MCF 10A (cell line): ENCODE measurements around the gene MAD2L1BP. TPM values are rescaled to one million over a fixed set of nuclear protein-coding genes. Genes with fewer than 3 reads are reported as not detected.

Experiments
- BruUV-seq: library from RNA; stranded (reverse); fragments of 400-500 nt; replicated peaks from 2 replicates; lab custom pipeline; 2021; lab: Mats Ljungman, UMichigan
- CTCF ChIA-PET: fragments of 300-600 bp; sonication (Branson Sonifier 250); formaldehyde crosslinking; extraction: SDS; loops from one replicate; lab custom pipeline; 2021; ENCODE audit warnings: antibody characterized with exemption, inconsistent platforms; lab: Yijun Ruan, JAX
- POLR2A ChIA-PET: fragments of 300-600, 350-650 bp; sonication (Branson Sonifier 250); formaldehyde crosslinking; extraction: SDS; loops from one replicate; lab custom pipeline; 2020; ENCODE audit warnings: antibody characterized with exemption, inconsistent platforms; lab: Yijun Ruan, JAX
- DNase-seq: peaks from one replicate; pipeline ENCODE4 v3.0.0-alpha.2; 2018; ENCODE audit not compliant: unreplicated experiment
- H3K27ac Mint-ChIP-seq: one replicate; pipeline ENCODE4 v1.8.0; 2022; ENCODE audit warnings: mild to moderate bottlenecking, low read depth, mixed read lengths; ENCODE audit not compliant: unreplicated experiment
- H3K27me3 Mint-ChIP-seq: one replicate; pipeline ENCODE4 v1.8.0; 2022; ENCODE audit warnings: mixed read lengths; ENCODE audit not compliant: insufficient read depth, unreplicated experiment
- H3K36me3 Mint-ChIP-seq: one replicate; pipeline ENCODE4 v1.8.0; 2022; ENCODE audit warnings: mild to moderate bottlenecking, moderate library complexity, mixed read lengths; ENCODE audit not compliant: insufficient read depth, unreplicated experiment
- H3K4me1 Mint-ChIP-seq: one replicate; pipeline ENCODE4 v1.8.0; 2022; ENCODE audit warnings: mixed read lengths; ENCODE audit not compliant: insufficient read depth, unreplicated experiment
- H3K4me3 Mint-ChIP-seq: one replicate; pipeline ENCODE4 v1.8.0; 2022; ENCODE audit warnings: mild to moderate bottlenecking, moderate library complexity, mixed read lengths; ENCODE audit not compliant: unreplicated experiment
- H3K9me3 Mint-ChIP-seq: one replicate; pipeline ENCODE4 v1.8.0; 2022; ENCODE audit warnings: mixed read lengths; ENCODE audit not compliant: unreplicated experiment
- CTCF ChIP-seq: fragments of 200-600 bp; IDR thresholded peaks from one replicate; pipeline ENCODE4 v1.8.0; 2022; ENCODE audit warnings: antibody characterized with exemption, mild to moderate bottlenecking; ENCODE audit not compliant: unreplicated experiment
- intact Hi-C: fragments of 100-400 bp; cut with micrococcal nuclease; formaldehyde crosslinking; loops from 2 replicates; pipeline ENCODE4 v1.14.1; 2022
- total RNA-seq: library from RNA; stranded (reverse); gene quantifications from 2 replicates; pipeline ENCODE4 v1.2.3, GENCODE V29; 2022

MAD2L1BP gene
- total RNA-seq, 1 experiment from 2014 or later: 21.6 TPM

GRCh38 chr6:43671011-43671800, 35.6 kb downstream of the MAD2L1BP start:
- H3K9me3 Mint-ChIP-seq: no peaks in the 10 kb centered on the region
- no peak overlapping the region for H3K27ac Mint-ChIP-seq
- intact Hi-C loops: no loop called here
- H3K27me3 Mint-ChIP-seq: no peaks in the 10 kb centered on the region
- H3K36me3 Mint-ChIP-seq: peaks cover 46% of the 10 kb centered on the region
- no peak overlapping the region for H3K4me3 Mint-ChIP-seq
- DNase-seq: no peak
- no peak for TF ChIP-seq CTCF
- ChIA-PET CTCF (interaction anchor here (0.6 to 2.2 kb wide), 4 partner anchors 8 to 585 kb away, joined by 3 to 13 read pairs (median 6); partner anchors contain the start of gene VEGFA), POLR2A (interaction anchor here (1.0 to 10.0 kb wide), 5 partner anchors 11 to 388 kb away, joined by 3 to 80 read pairs (median 6); partner anchors contain the start of genes MAD2L1BP and MRPS18A)
- BruUV-seq: TSS peak; percentile 25
- H3K4me1 Mint-ChIP-seq: peaks cover 19% of the 10 kb centered on the region

GRCh38 chr6:43671801-43672690, 36.4 kb downstream of the MAD2L1BP start:
- DNase-seq: no peak
- peaks cover 19% of the 10 kb centered on the region for H3K4me1 Mint-ChIP-seq
- intact Hi-C loops: no loop called here
- H3K9me3 Mint-ChIP-seq: no peaks in the 10 kb centered on the region
- H3K27ac Mint-ChIP-seq: no peak overlapping the region
- no TSS peak for BruUV-seq
- H3K4me3 Mint-ChIP-seq: no peak overlapping the region
- CTCF ChIA-PET: interaction anchor here (0.5 to 0.7 kb wide), 4 partner anchors 10 to 573 kb away, joined by 3 to 4 read pairs (median 3); no protein-coding TSS in a partner anchor
- no peak for TF ChIP-seq CTCF
- H3K36me3 Mint-ChIP-seq: peaks cover 44% of the 10 kb centered on the region
- no peaks in the 10 kb centered on the region for H3K27me3 Mint-ChIP-seq
- POLR2A ChIA-PET: interaction anchor here (0.6 to 10.0 kb wide), 4 partner anchors 15 to 387 kb away, joined by 3 to 80 read pairs (median 3); partner anchors contain the start of genes MAD2L1BP and MRPS18A

GRCh38 chr6:43673444-43674084, 37.9 kb downstream of the MAD2L1BP start:
- Mint-ChIP-seq H3K9me3 (no peaks in the 10 kb centered on the region), H3K36me3 (peaks cover 41% of the 10 kb centered on the region), H3K4me3 (no peak overlapping the region), H3K4me1 (peaks cover 3% of the 10 kb centered on the region), H3K27ac (no peak overlapping the region), H3K27me3 (no peaks in the 10 kb centered on the region)
- POLR2A ChIA-PET: interaction anchor here (1.1 to 10.0 kb wide), 4 partner anchors 14 to 98 kb away, joined by 3 to 80 read pairs (median 4); partner anchors contain the start of gene MRPS18A
- no peak for TF ChIP-seq CTCF
- no TSS peak for BruUV-seq
- no peak for DNase-seq
- CTCF ChIA-PET: interaction anchor here (0.6 to 0.8 kb wide), 3 partner anchors 70 to 258 kb away, joined by 3 to 4 read pairs (median 3); no protein-coding TSS in a partner anchor
- intact Hi-C loops: no loop called here
